ENCODE data around the gene CFHR1.

Gene CFHR1

GRCh38 chr1:196866974-196867373 lies 47.4 kb downstream of the CFHR1 start:
- H3K36me3 ChIP-seq (ENCODE audit: insufficient read depth), result no peaks in the 10 kb centered on the region
- H3K4me2 ChIP-seq, result no peak overlapping the region
- no peaks in the 10 kb centered on the region for H3K4me1 ChIP-seq (ENCODE audit: low read depth, poor library complexity, severe bottlenecking)
- no peak overlapping the region for H3K4me3 ChIP-seq (IDR thresholded peaks at IDR 0.05; ENCODE audit: insufficient read depth, low read depth, low read length)
- H3K9ac ChIP-seq, result no peak overlapping the region
- no peak overlapping the region for H3K27ac ChIP-seq
- H2AFZ ChIP-seq (ENCODE audit: low read depth), result no peak overlapping the region
- H3K27me3 ChIP-seq (ENCODE audit: insufficient read depth, low read depth), result no peaks in the 10 kb centered on the region
- TF ChIP-seq CTCF (conservative IDR thresholded peaks at IDR 0.05; ENCODE audit: low read depth, low read length), result no peak
- no peaks in the 10 kb centered on the region for H3K79me2 ChIP-seq (ENCODE audit: insufficient read depth, low read depth)
- no peaks in the 10 kb centered on the region for H4K20me1 ChIP-seq (ENCODE audit: insufficient read depth)

- Histone ChIP-seq H3K79me2 (ENCODE audit: insufficient read depth, low read depth) (no peaks in the 10 kb centered on the region), H2AFZ (ENCODE audit: low read depth) (no peak overlapping the region), H3K4me1 (ENCODE audit: low read depth, poor library complexity, severe bottlenecking) (no peaks in the 10 kb centered on the region), H3K27ac (no peak overlapping the region), H3K4me2 (no peak overlapping the region), H3K4me3 (IDR thresholded peaks at IDR 0.05; ENCODE audit: insufficient read depth, low read depth, low read length) (no peak overlapping the region), H3K9ac (no peak overlapping the region), H3K27me3 (ENCODE audit: insufficient read depth, low read depth) (no peaks in the 10 kb centered on the region), H3K36me3 (ENCODE audit: insufficient read depth) (no peaks in the 10 kb centered on the region), H4K20me1 (ENCODE audit: insufficient read depth) (no peaks in the 10 kb centered on the region)
- TF ChIP-seq CTCF (conservative IDR thresholded peaks at IDR 0.05; ENCODE audit: low read depth, low read length), result no peak
These were observed 53.9 kb downstream of the CFHR1 start for GRCh38 chr1:196873385-196873784.

- no peak overlapping the region for H3K27ac ChIP-seq
- TF ChIP-seq CTCF (conservative IDR thresholded peaks at IDR 0.05; ENCODE audit: low read depth, low read length), result no peak
- no peaks in the 10 kb centered on the region for H3K36me3 ChIP-seq (ENCODE audit: insufficient read depth)
- no peaks in the 10 kb centered on the region for H3K27me3 ChIP-seq (ENCODE audit: insufficient read depth, low read depth)
- no peaks in the 10 kb centered on the region for H4K20me1 ChIP-seq (ENCODE audit: insufficient read depth)
- no peak overlapping the region for H2AFZ ChIP-seq (ENCODE audit: low read depth)
- H3K79me2 ChIP-seq (ENCODE audit: insufficient read depth, low read depth), result no peaks in the 10 kb centered on the region
- no peak overlapping the region for H3K9ac ChIP-seq
- H3K4me3 ChIP-seq (IDR thresholded peaks at IDR 0.05; ENCODE audit: insufficient read depth, low read depth, low read length), result no peak overlapping the region
- H3K4me2 ChIP-seq, result no peak overlapping the region
- H3K4me1 ChIP-seq (ENCODE audit: low read depth, poor library complexity, severe bottlenecking), result no peaks in the 10 kb centered on the region
These were observed 56.4 kb downstream of the CFHR1 start for GRCh38 chr1:196875935-196876334.

- H3K79me2 ChIP-seq (ENCODE audit: insufficient read depth, low read depth), result no peaks in the 10 kb centered on the region
- H3K4me1 ChIP-seq (ENCODE audit: low read depth, poor library complexity, severe bottlenecking), result no peaks in the 10 kb centered on the region
- no peak overlapping the region for H3K9ac ChIP-seq
- H3K4me2 ChIP-seq, result no peak overlapping the region
- H4K20me1 ChIP-seq (ENCODE audit: insufficient read depth), result no peaks in the 10 kb centered on the region
- H3K27ac ChIP-seq, result no peak overlapping the region
- no peak overlapping the region for H2AFZ ChIP-seq (ENCODE audit: low read depth)
- TF ChIP-seq CTCF (conservative IDR thresholded peaks at IDR 0.05; ENCODE audit: low read depth, low read length), result no peak
- no peak overlapping the region for H3K4me3 ChIP-seq (IDR thresholded peaks at IDR 0.05; ENCODE audit: insufficient read depth, low read depth, low read length)
- no peaks in the 10 kb centered on the region for H3K36me3 ChIP-seq (ENCODE audit: insufficient read depth)
- no peaks in the 10 kb centered on the region for H3K27me3 ChIP-seq (ENCODE audit: insufficient read depth, low read depth)
These were observed 58.4 kb downstream of the CFHR1 start for GRCh38 chr1:196877964-196878363.
